OCI-M2 (cell line): ENCODE measurements around the gene FBXO30.

Source experiments
- DNase-seq: peaks from one replicate; lab custom pipeline; 2025; ENCODE audit not compliant: unreplicated experiment; lab: John Stamatoyannopoulos, UW

Gene FBXO30

GRCh38 chr6:145755682-145756081, 58.9 kb downstream of the FBXO30 start:
- no peak for DNase-seq

- DNase-seq = no peak
These were observed 62.0 kb downstream of the FBXO30 start for GRCh38 chr6:145752638-145753037.

DNA sequence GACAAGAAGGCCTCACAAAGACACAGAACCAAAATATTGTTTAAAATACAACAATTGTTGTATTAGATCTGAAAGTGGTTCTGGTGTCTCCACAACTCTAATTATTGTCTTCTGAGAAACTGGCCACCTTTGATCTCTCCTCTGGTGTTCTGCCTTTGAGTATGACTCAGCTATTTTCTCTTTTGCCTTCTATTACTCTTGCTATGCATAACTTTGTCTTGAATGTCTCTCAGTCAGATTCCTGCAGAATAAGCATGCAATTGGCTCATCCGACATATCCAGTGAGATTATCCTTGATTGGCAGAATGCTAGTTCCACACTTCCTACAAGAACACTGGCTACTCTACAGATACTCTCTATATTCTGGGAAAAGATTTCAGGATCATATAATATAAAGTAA, 65.0 kb downstream of the FBXO30 start:
- DNase-seq = no peak

DNA sequence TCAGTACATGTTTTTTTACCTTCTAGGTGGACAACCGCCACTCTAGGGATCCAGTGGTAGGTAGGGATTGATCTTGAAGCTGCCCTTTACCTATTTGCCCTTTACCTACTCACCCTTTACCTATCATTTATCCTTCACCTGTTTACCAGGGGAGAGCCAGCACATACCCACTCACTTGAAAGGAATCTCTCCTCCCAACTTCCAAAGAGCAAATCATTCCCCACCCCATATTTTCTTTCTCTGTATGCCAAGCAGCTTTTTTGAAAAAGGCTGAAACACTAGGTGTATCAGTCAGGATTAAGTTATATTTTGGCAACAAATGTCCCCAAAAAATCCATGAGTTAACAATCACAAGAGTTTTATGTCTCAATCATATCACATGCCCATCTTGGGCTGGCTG, 68.7 kb downstream of the FBXO30 start:
- DNase-seq = no peak

DNA sequence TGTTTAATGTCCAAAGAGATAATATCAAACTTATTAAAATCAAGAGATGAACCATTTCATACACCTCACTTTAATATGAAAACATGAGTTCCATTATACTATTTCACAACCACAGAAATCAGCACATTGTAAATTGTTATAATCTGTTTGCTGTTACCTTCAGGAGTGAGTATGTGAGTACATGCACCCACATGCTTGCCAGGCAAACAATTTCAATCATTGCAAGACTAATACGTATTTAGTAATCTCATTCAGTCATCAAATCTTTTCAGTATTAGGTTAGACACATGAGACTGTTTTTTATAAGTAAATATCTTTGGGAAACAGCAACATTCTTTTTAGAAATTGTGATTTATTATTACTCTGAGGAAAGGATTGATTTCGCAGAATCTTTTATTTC, 70.0 kb downstream of the FBXO30 start:
- DNase-seq = no peak
